Fibroblast of the aortic adventitia (primary cell): ENCODE data around the gene TRIM46. TPM values are rescaled to one million over a fixed set of nuclear protein-coding genes. Genes with fewer than 3 reads are reported as not detected.
A peak's percentile ranks its signal among the peaks of the same experiment; 100 is the strongest.

Source experiments
- DNase-seq: peaks from one replicate; pipeline ENCODE4 v3.0.0-alpha.2; 2010; ENCODE audit warnings: low read depth
- H3K4me3 ChIP-seq: 2 replicates; pipeline ENCODE4 v1.5.1; 2011; ENCODE audit warnings: low read depth, mild to moderate bottlenecking, control low read depth, low read length, moderate library complexity
- total RNA-seq: library from RNA; depleted of rRNA; stranded (reverse); fragments of >200 nt; gene quantifications from 2 replicates; pipeline ENCODE4 v1.2.3, GENCODE V29; 2012; ENCODE audit warnings: low replicate concordance
- TF ChIP-seq, protein P1 (sequence below): IDR thresholded peaks from 2 replicates; pipeline ENCODE4 v1.5.1; 2011; ENCODE audit warnings: mild to moderate bottlenecking, low read length, control low read depth, inconsistent platforms; ENCODE audit not compliant: insufficient read depth

The TRIM46 gene
- total RNA-seq, 1 donor = 5.2 TPM

DNA sequence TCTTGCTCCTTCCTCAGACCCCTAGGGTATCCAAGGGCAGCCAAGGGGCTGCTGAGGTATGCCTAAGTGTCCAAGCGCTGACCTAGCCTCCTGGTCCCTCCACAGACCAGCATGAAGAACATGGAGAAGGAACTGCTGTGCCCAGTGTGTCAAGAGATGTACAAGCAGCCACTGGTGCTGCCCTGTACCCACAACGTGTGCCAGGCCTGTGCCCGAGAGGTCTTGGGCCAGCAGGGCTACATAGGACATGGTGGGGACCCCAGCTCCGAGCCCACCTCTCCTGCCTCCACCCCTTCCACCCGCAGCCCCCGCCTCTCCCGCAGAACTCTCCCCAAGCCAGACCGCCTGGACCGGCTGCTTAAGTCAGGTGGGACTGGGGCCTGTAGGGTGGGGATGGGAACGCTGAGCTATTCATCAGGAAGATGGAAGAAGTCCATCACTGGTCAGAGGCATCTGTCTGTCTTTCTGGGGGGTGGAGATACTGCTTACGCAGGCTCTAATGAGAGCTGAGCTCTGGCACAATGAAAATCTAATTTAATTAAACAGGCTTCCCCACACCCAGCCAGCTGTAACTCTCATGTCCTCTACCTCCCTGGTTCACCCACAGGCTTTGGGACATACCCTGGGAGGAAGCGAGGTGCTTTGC is 1.8 kb downstream of the TRIM46 start:
- DNase-seq = no peak
- no peak overlapping the region for H3K4me3 ChIP-seq
- TF ChIP-seq, protein P1, sequence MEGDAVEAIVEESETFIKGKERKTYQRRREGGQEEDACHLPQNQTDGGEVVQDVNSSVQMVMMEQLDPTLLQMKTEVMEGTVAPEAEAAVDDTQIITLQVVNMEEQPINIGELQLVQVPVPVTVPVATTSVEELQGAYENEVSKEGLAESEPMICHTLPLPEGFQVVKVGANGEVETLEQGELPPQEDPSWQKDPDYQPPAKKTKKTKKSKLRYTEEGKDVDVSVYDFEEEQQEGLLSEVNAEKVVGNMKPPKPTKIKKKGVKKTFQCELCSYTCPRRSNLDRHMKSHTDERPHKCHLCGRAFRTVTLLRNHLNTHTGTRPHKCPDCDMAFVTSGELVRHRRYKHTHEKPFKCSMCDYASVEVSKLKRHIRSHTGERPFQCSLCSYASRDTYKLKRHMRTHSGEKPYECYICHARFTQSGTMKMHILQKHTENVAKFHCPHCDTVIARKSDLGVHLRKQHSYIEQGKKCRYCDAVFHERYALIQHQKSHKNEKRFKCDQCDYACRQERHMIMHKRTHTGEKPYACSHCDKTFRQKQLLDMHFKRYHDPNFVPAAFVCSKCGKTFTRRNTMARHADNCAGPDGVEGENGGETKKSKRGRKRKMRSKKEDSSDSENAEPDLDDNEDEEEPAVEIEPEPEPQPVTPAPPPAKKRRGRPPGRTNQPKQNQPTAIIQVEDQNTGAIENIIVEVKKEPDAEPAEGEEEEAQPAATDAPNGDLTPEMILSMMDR = no peak

DNA sequence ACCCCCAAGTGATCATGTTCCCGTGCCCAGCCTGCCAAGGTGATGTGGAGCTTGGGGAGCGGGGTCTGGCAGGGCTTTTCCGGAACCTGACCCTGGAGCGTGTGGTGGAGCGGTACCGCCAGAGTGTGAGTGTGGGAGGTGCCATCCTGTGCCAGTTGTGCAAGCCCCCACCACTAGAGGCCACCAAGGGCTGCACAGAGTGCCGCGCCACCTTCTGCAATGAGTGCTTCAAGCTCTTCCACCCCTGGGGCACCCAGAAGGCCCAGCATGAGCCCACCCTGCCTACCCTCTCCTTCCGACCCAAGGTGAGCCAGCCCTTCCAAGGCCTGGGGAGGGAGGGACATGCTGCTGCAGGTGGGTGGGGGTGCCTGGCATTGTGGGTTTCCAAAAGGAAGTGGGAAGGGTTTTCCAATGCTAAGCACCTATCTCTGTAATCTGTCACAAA is 2.3 kb downstream of the TRIM46 start:
- no peak overlapping the region for H3K4me3 ChIP-seq
- TF ChIP-seq, protein P1 = no peak
- no peak for DNase-seq

DNA sequence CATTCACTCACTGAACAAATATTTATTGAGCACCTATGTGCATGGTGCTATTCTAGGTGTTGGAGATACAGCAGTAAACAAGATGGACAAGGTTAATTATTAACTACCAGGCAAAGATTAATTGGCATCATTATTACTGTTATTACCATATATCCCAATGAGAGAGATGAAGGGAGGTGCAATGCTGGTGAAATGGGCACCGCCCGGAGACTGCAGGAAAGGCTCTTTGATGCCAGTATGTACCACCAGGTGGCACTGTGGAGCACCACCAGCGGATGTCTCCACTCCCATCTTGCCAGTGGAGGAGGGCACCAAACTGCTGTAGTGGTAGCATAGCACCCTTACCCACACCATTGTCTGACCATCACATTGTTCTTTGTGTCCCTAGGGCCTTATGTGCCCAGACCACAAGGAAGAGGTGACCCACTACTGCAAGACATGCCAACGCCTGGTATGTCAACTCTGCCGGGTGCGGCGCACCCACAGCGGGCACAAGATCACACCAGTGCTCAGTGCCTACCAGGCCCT is 3.0 kb downstream of the TRIM46 start:
- no peak overlapping the region for H3K4me3 ChIP-seq
- peak; percentile 80 for DNase-seq
- TF ChIP-seq, protein P1 = peak; percentile 94

DNA sequence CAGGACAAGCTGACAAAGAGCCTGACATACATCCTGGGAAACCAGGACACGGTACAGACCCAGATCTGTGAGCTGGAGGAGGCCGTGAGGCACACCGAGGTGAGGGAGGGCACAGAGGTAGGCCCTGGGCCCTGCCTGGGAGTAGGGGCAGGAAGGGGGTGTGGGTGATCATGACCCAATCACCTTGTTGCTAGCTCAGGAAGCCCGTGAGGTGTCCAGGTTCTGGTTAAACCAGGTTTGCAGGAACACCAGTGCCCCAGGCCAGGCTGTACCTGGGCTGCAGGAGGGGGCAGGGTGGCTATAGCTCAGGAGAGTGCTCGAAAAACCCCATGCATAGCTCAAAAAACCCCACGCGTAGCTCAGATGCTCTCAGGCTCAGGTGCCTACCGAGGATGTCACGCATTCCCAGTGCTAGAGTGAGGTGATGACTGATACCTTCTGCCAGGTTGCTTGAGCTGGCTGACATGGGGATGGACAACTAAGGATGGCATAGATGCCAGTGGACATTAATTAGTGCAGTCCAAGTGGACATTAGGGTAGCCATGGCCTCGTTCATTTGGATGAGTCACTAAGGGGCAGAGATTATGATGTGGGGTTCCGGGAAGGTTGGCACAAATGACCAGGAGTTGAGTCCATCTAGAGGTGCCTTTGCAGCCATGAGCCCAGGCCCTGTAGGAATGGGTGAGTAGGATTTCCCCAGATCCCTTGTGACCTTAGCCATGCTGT is 3.7 kb downstream of the TRIM46 start:
- TF ChIP-seq, protein P1 = no peak
- no peak for DNase-seq
- H3K4me3 ChIP-seq = no peak overlapping the region

DNA sequence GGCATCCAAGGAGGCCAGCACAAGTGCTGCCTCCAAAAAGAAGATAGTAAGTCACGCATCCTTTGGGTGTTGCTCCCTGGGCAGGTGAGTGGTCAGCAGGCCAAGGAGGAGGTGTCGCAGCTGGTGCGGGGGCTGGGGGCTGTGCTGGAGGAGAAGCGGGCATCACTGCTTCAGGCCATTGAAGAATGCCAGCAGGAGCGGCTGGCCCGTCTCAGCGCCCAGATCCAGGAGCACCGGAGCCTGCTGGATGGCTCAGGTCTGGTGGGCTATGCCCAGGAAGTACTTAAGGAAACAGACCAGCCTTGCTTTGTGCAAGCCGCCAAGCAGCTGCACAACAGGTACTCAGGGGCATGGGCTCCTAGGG is 4.3 kb downstream of the TRIM46 start:
- DNase-seq = no peak
- TF ChIP-seq, protein P1 = no peak
- no peak overlapping the region for H3K4me3 ChIP-seq

DNA sequence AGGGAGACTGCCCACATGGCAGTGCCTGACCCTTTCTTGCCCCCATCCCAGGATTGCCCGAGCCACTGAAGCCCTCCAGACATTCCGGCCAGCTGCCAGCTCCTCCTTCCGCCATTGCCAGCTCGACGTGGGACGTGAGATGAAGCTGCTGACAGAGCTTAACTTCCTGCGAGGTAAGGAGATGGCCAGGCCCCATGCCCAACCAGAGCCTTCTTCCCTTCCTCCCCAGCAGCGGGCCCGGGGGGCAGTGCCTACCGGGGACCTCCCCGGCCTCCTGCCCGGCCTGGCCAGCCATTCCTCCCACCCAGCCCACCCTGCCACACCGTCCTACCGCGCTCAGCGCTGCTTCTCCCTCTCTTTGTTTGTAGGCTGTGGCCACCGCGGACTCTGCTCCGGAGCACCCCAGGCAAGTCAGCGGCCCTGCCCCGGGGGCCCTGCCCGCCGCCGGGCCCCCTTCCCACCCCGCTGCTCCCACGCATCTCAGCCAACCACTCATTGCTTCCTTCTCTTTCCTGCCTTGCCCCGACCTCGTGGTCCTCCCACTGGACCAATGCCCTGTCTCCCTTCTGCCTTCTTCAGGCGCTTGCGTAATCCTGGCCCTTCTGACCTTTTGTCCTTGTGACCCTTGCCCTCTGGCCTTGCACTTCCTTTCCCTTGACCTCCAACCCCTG is 4.9 kb downstream of the TRIM46 start:
- no peak overlapping the region for H3K4me3 ChIP-seq
- DNase-seq = no peak
- TF ChIP-seq, protein P1 = no peak
